ENCODE results near the gene MARCHF7. TPM values are rescaled to one million over a fixed set of nuclear protein-coding genes. Genes with fewer than 3 reads are reported as not detected.

MARCHF7 gene
- total and polyA plus RNA-seq, 2 of the 13 experiments (the other 11 are each of a cell fraction or from before 2014, with no cell fraction given): 32.8 to 88.5 TPM

- no peak; the same call in 1 of the 2 replicates for TF ChIP-seq PLSCR1 (CRISPR knock-in tag; IDR thresholded peaks at IDR 0.05; ENCODE audit: borderline replicate concordance)
- peak; percentile 41 for TF ChIP-seq HCFC1 (IDR thresholded peaks at IDR 0.05; ENCODE audit: low read depth, low read length)
- peak; percentile 80 for TF ChIP-seq GMEB1 (CRISPR knock-in tag; IDR thresholded peaks at IDR 0.05; ENCODE audit: borderline replicate concordance)
- TF ChIP-seq CHD4 (IDR thresholded peaks at IDR 0.05; ENCODE audit: borderline replicate concordance, low read length): no peak
- peak; percentile 97 for TF ChIP-seq ZNF784 (CRISPR knock-in tag; IDR thresholded peaks at IDR 0.05; ENCODE audit: borderline replicate concordance)
- peak; percentile 100 for TF ChIP-seq ZMYM4 (CRISPR knock-in tag; IDR thresholded peaks at IDR 0.05)
- TF ChIP-seq SP1 (IDR thresholded peaks at IDR 0.05): peak; percentile 93
- peak; percentile 62 for TF ChIP-seq SP1 (CRISPR knock-in tag; IDR thresholded peaks at IDR 0.05)
- TF ChIP-seq GRHL1 (CRISPR knock-in tag; conservative IDR thresholded peaks at IDR 0.05): no peak
- no peak; the same call in 1 of the 2 replicates for TF ChIP-seq TGIF2 (CRISPR knock-in tag; IDR thresholded peaks at IDR 0.05)
- no peak for TF ChIP-seq MLX (CRISPR knock-in tag; IDR thresholded peaks at IDR 0.05)
- no peak for TF ChIP-seq SMAD9 (CRISPR knock-in tag; IDR thresholded peaks at IDR 0.05)
- peak; percentile 63 for TF ChIP-seq PTBP1 (IDR thresholded peaks at IDR 0.05; ENCODE audit: low read depth, low read length, poor library complexity, severe bottlenecking)
- TF ChIP-seq HNF4A (CRISPR knock-in tag; IDR thresholded peaks at IDR 0.05): no peak; the same call in none of the 2 replicates
- TF ChIP-seq ZNF770 (CRISPR knock-in tag; IDR thresholded peaks at IDR 0.05): peak; percentile 94
- peak; percentile 78 for TF ChIP-seq JUNB (CRISPR knock-in tag; IDR thresholded peaks at IDR 0.05; ENCODE audit: borderline replicate concordance)
- TF ChIP-seq U2AF1 (optimal IDR thresholded peaks at IDR 0.05; ENCODE audit: low read depth, low read length): peak; percentile 91
- TF ChIP-seq NFRKB (IDR thresholded peaks at IDR 0.05): peak; percentile 84
- no peak for TF ChIP-seq ZKSCAN5 (CRISPR knock-in tag; IDR thresholded peaks at IDR 0.05)
- TF ChIP-seq KLF15 (CRISPR knock-in tag; IDR thresholded peaks at IDR 0.05; ENCODE audit: borderline replicate concordance): peak; percentile 95; the same call in 1 of the 2 replicates
- peak; percentile 88; the same call in 1 of the 2 replicates for TF ChIP-seq SIN3A (IDR thresholded peaks at IDR 0.05; ENCODE audit: borderline replicate concordance, low read depth, low read length)
Observed at GRCh38 chr2:159712143-159712928, at the start of gene MARCHF7 (continued).
